WI38 (cell line): Measurements from ENCODE around the gene TAP1.

Experiments
- H3K4me3 ChIP-seq: 2 replicates; pipeline ENCODE4 v1.5.1; 2011; ENCODE audit warnings: low read depth, mild to moderate bottlenecking, control low read depth, low read length
- CTCF ChIP-seq: IDR thresholded peaks from 2 replicates; pipeline ENCODE4 v1.5.1; 2012; ENCODE audit warnings: low read depth, mild to moderate bottlenecking, control low read depth, low read length

Gene TAP1

GRCh38 chr6:32796848-32797776, 56.4 kb downstream of the TAP1 start:
- peak; percentile 81 for TF ChIP-seq CTCF
- peak overlapping the region; percentile 25; the same call in 1 of the 2 replicates for H3K4me3 ChIP-seq
